NCI-H2196 (cell line): ENCODE measurements around the gene SBF1.
"Not testable (repeated sequence)": the region's sequence is repeated elsewhere in the genome, so short reads cannot be mapped to it uniquely, and the experiment has no call there.

Source experiments
- DNase-seq: peaks from one replicate; lab custom pipeline; 2025; ENCODE audit not compliant: unreplicated experiment; lab: John Stamatoyannopoulos, UW

Gene SBF1

GRCh38 chr22:50434849-50435248 lies 40.0 kb downstream of the SBF1 start:
- DNase-seq: no peak

GRCh38 chr22:50432877-50433510 lies 41.8 kb downstream of the SBF1 start:
- not testable (repeated sequence) for DNase-seq

- DNase-seq: no peak
These were observed 42.5 kb downstream of the SBF1 start for GRCh38 chr22:50432131-50432876.

GRCh38 chr22:50425179-50425916 lies 49.5 kb downstream of the SBF1 start:
- no peak for DNase-seq

- DNase-seq: no peak
These were observed 50.9 kb downstream of the SBF1 start for GRCh38 chr22:50423956-50424355.

- DNase-seq: no peak
These were observed 51.6 kb downstream of the SBF1 start for GRCh38 chr22:50422961-50423815.

- no peak for DNase-seq
These were observed 52.8 kb downstream of the SBF1 start for GRCh38 chr22:50422046-50422445.

GRCh38 chr22:50420581-50420980 lies 54.3 kb downstream of the SBF1 start:
- DNase-seq: no peak

- DNase-seq: no peak
These were observed 54.8 kb downstream of the SBF1 start for GRCh38 chr22:50420015-50420414.

- no peak for DNase-seq
These were observed 55.7 kb downstream of the SBF1 start for GRCh38 chr22:50419116-50419515.

- no peak for DNase-seq
These were observed 56.2 kb downstream of the SBF1 start for GRCh38 chr22:50418624-50419023.

- no peak for DNase-seq
These were observed 57.2 kb downstream of the SBF1 start for GRCh38 chr22:50417411-50418210.

GRCh38 chr22:50416996-50417395 lies 57.8 kb downstream of the SBF1 start:
- DNase-seq: no peak

GRCh38 chr22:50415426-50415825 lies 59.4 kb downstream of the SBF1 start:
- DNase-seq: no peak

- no peak for DNase-seq
These were observed 60.2 kb downstream of the SBF1 start for GRCh38 chr22:50414476-50415248.

GRCh38 chr22:50408954-50409353 lies 65.9 kb downstream of the SBF1 start:
- DNase-seq: not testable (repeated sequence)

GRCh38 chr22:50408311-50408710 lies 66.5 kb downstream of the SBF1 start:
- no peak for DNase-seq

- DNase-seq: no peak
These were observed 68.2 kb downstream of the SBF1 start for GRCh38 chr22:50406416-50407170.

- DNase-seq: no peak
These were observed 71.1 kb downstream of the SBF1 start for GRCh38 chr22:50403701-50404101.
